ENCODE results near the gene USP12. TPM values are rescaled to one million over a fixed set of nuclear protein-coding genes. Genes with fewer than 3 reads are reported as not detected.

USP12 gene
- total RNA-seq, 4 donors from 2014 or later, result 26.2 to 39.0 (median 28.9) TPM

GRCh38 chr13:27124571-27124970, 47.0 kb downstream of the USP12 start:
- TF ChIP-seq, protein P1, sequence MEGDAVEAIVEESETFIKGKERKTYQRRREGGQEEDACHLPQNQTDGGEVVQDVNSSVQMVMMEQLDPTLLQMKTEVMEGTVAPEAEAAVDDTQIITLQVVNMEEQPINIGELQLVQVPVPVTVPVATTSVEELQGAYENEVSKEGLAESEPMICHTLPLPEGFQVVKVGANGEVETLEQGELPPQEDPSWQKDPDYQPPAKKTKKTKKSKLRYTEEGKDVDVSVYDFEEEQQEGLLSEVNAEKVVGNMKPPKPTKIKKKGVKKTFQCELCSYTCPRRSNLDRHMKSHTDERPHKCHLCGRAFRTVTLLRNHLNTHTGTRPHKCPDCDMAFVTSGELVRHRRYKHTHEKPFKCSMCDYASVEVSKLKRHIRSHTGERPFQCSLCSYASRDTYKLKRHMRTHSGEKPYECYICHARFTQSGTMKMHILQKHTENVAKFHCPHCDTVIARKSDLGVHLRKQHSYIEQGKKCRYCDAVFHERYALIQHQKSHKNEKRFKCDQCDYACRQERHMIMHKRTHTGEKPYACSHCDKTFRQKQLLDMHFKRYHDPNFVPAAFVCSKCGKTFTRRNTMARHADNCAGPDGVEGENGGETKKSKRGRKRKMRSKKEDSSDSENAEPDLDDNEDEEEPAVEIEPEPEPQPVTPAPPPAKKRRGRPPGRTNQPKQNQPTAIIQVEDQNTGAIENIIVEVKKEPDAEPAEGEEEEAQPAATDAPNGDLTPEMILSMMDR (IDR thresholded peaks at IDR 0.05; ENCODE audit: low read depth), result no peak

DNA sequence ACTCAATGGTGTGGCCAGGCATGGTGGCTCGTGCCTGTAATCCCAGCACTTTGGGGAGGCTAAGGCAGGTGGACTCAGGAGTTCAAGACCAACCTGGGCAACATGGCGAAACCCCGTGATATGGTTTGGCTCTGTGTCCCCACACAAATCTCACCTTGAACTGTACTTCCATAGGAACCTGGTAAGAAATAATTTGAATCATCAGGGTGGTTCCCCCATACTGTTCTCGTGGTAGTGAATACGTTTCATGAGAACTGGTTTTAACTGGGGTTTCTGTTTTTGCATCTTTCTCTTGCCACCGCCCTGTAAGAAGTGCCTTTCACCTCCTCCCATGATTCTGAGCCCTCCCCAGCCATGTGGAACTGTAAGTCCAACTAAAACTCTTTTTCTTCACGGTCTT, 49.6 kb downstream of the USP12 start:
- TF ChIP-seq, protein P1 (IDR thresholded peaks at IDR 0.05; ENCODE audit: low read depth), result no peak

GRCh38 chr13:27120811-27121210, 50.8 kb downstream of the USP12 start:
- TF ChIP-seq, protein P1 (IDR thresholded peaks at IDR 0.05; ENCODE audit: low read depth), result no peak

DNA sequence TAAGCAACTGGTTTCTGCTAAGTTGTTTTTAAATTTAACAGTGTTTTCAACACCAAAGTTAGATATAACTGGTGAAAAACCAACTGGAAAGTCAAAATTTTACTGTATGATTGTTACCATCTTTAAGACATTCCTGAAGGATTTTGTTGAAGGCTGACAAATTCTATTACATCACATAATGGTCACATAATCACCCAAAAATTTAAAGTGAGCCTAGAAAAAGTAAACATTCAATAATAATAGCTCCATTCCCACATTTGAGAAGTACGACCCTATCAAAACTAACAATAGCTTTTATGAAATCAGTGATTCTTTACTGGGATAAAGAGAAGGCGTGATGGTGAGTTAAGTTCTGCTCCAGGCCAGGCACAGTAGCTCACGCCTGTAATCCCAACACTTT, 51.6 kb downstream of the USP12 start:
- TF ChIP-seq, protein P1 (IDR thresholded peaks at IDR 0.05; ENCODE audit: low read depth), result no peak

GRCh38 chr13:27118428-27119054, 53.1 kb downstream of the USP12 start:
- TF ChIP-seq, protein P1 (IDR thresholded peaks at IDR 0.05; ENCODE audit: low read depth), result no peak

DNA sequence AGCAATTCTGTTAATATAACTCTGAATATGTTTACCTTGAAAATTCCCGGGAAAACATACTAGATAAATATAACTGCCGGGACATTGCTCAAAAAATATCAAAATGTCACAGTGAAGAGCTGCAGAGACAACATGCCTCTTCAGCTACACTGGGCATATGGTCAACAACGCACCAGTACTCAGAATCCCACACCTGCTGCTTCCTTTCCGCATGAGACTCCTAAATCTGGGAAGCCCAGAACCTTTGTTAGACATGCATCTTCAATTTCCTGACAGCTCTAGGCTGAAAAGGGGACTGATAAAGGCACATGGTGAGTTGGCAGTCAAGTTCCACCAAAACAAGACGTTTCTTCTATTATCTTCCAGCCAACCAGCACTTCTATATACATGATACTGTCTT, 53.7 kb downstream of the USP12 start:
- TF ChIP-seq, protein P1 (IDR thresholded peaks at IDR 0.05; ENCODE audit: low read depth), result no peak

- TF ChIP-seq, protein P1 (IDR thresholded peaks at IDR 0.05; ENCODE audit: low read depth), result no peak
These were observed 54.5 kb downstream of the USP12 start for GRCh38 chr13:27117158-27117557.
